ENCODE measurements around the gene TEX12. TPM values are rescaled to one million over a fixed set of nuclear protein-coding genes. Genes with fewer than 3 reads are reported as not detected.

The TEX12 gene
- total RNA-seq, 1 donor from 2014 or later, result not detected

GRCh38 chr11:112175599-112175952 is 8.4 kb downstream of the TEX12 start:
- peak overlapping the region; percentile 45 for H3K4me3 ChIP-seq
- H3K36me3 ChIP-seq, result no peaks in the 10 kb centered on the region
- peak overlapping the region; percentile 60 for H3K27ac ChIP-seq
- peak in 1 of 2 donors; percentile 30 for ATAC-seq
- H3K9me3 ChIP-seq, result no peaks in the 10 kb centered on the region
- TF ChIP-seq CTCF (IDR thresholded peaks at IDR 0.05), result no peak
- no peaks in the 10 kb centered on the region for H3K27me3 ChIP-seq (ENCODE audit: low read depth)
- intact Hi-C loops (cut with DNase I), result no loop called here
- H3K4me1 ChIP-seq, result peaks cover 9% of the 10 kb centered on the region
- DNase-seq, result no peak

GRCh38 chr11:112176077-112176476 is 8.9 kb downstream of the TEX12 start:
- no peak for ATAC-seq
- no peaks in the 10 kb centered on the region for H3K36me3 ChIP-seq
- H3K9me3 ChIP-seq, result no peaks in the 10 kb centered on the region
- DNase-seq, result no peak
- no peak overlapping the region for H3K4me3 ChIP-seq
- TF ChIP-seq CTCF (IDR thresholded peaks at IDR 0.05), result no peak
- H3K27ac ChIP-seq, result peak overlapping the region; percentile 60
- no peaks in the 10 kb centered on the region for H3K27me3 ChIP-seq (ENCODE audit: low read depth)
- intact Hi-C loops (cut with DNase I), result no loop called here
- H3K4me1 ChIP-seq, result peaks cover 9% of the 10 kb centered on the region

- no peaks in the 10 kb centered on the region for H3K9me3 ChIP-seq
- intact Hi-C loops (cut with DNase I), result no loop called here
- H3K27ac ChIP-seq, result no peak overlapping the region
- ATAC-seq (no peak), DNase-seq (no peak)
- no peak overlapping the region for H3K4me3 ChIP-seq
- no peaks in the 10 kb centered on the region for H3K36me3 ChIP-seq
- H3K4me1 ChIP-seq, result peaks cover 9% of the 10 kb centered on the region
- no peak for TF ChIP-seq CTCF (IDR thresholded peaks at IDR 0.05)
- H3K27me3 ChIP-seq (ENCODE audit: low read depth), result no peaks in the 10 kb centered on the region
Measured at GRCh38 chr11:112177589-112177988, 10.4 kb downstream of the TEX12 start.

- Histone ChIP-seq H3K27me3 (ENCODE audit: low read depth) (no peaks in the 10 kb centered on the region), H3K4me1 (peaks cover 9% of the 10 kb centered on the region), H3K4me3 (no peak overlapping the region), H3K27ac (no peak overlapping the region), H3K9me3 (no peaks in the 10 kb centered on the region), H3K36me3 (no peaks in the 10 kb centered on the region)
- TF ChIP-seq CTCF (IDR thresholded peaks at IDR 0.05), result no peak
- DNase-seq (no peak), ATAC-seq (no peak)
- intact Hi-C loops (cut with DNase I), result no loop called here
Measured at GRCh38 chr11:112178428-112178827, 11.3 kb downstream of the TEX12 start.

- Histone ChIP-seq H3K27ac (no peak overlapping the region), H3K4me3 (no peak overlapping the region), H3K36me3 (no peaks in the 10 kb centered on the region), H3K4me1 (peaks cover 9% of the 10 kb centered on the region), H3K9me3 (no peaks in the 10 kb centered on the region), H3K27me3 (ENCODE audit: low read depth) (no peaks in the 10 kb centered on the region)
- DNase-seq (no peak), ATAC-seq (no peak)
- intact Hi-C loops (cut with DNase I), result no loop called here
- TF ChIP-seq CTCF (IDR thresholded peaks at IDR 0.05), result no peak
Measured at GRCh38 chr11:112178936-112179335, 11.8 kb downstream of the TEX12 start.

GRCh38 chr11:112179601-112180000 is 12.4 kb downstream of the TEX12 start:
- Histone ChIP-seq H3K27ac (no peak overlapping the region), H3K4me3 (no peak overlapping the region), H3K4me1 (peaks cover 9% of the 10 kb centered on the region), H3K36me3 (no peaks in the 10 kb centered on the region), H3K9me3 (no peaks in the 10 kb centered on the region), H3K27me3 (ENCODE audit: low read depth) (no peaks in the 10 kb centered on the region)
- DNase-seq (no peak), ATAC-seq (peak; percentile 35 to 66)
- intact Hi-C loops (cut with DNase I), result no loop called here
- no peak for TF ChIP-seq CTCF (IDR thresholded peaks at IDR 0.05)

Measured in lower lobe of right lung (tissue), 2 donors.